ENCODE data around the gene ADARB2.

Gene ADARB2

DNA sequence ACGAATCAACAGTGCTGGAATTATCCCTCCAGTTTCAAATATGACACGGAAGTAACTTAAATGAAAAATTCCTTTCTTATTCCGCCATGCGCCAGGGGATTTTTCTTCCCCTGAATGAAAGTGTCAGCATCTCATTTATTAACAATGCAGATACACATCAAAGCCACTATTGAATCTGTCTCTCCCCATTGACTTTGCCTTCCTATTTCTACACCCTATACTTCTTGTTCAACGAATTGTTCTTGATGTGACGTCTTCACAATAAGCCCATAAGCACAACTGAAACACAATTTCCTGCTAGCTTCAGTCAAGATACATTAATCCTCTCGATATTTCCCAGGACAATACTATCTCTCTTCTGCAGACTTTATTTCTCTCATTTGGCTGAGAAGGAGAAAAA lies 253.5 kb downstream of the ADARB2 start:
- H3K9me3 ChIP-seq, result no peaks in the 10 kb centered on the region
- TF ChIP-seq, protein P1, sequence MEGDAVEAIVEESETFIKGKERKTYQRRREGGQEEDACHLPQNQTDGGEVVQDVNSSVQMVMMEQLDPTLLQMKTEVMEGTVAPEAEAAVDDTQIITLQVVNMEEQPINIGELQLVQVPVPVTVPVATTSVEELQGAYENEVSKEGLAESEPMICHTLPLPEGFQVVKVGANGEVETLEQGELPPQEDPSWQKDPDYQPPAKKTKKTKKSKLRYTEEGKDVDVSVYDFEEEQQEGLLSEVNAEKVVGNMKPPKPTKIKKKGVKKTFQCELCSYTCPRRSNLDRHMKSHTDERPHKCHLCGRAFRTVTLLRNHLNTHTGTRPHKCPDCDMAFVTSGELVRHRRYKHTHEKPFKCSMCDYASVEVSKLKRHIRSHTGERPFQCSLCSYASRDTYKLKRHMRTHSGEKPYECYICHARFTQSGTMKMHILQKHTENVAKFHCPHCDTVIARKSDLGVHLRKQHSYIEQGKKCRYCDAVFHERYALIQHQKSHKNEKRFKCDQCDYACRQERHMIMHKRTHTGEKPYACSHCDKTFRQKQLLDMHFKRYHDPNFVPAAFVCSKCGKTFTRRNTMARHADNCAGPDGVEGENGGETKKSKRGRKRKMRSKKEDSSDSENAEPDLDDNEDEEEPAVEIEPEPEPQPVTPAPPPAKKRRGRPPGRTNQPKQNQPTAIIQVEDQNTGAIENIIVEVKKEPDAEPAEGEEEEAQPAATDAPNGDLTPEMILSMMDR (IDR thresholded peaks at IDR 0.05; ENCODE audit: low read depth, low read length), result no peak
- H3K36me3 ChIP-seq, result no peaks in the 10 kb centered on the region
- no peak overlapping the region for H3K4me3 ChIP-seq (ENCODE audit: low read depth, low read length)
- no peaks in the 10 kb centered on the region for H3K4me1 ChIP-seq
- H3K27me3 ChIP-seq, result peaks cover 12% of the 10 kb centered on the region
- no peak for DNase-seq

GRCh38 chr10:1483246-1483645 lies 254.1 kb downstream of the ADARB2 start:
- Histone ChIP-seq H3K27me3 (peaks cover 12% of the 10 kb centered on the region), H3K4me3 (ENCODE audit: low read depth, low read length) (no peak overlapping the region), H3K36me3 (no peaks in the 10 kb centered on the region), H3K4me1 (no peaks in the 10 kb centered on the region), H3K9me3 (no peaks in the 10 kb centered on the region)
- TF ChIP-seq, protein P1 (IDR thresholded peaks at IDR 0.05; ENCODE audit: low read depth, low read length), result no peak
- no peak for DNase-seq

DNA sequence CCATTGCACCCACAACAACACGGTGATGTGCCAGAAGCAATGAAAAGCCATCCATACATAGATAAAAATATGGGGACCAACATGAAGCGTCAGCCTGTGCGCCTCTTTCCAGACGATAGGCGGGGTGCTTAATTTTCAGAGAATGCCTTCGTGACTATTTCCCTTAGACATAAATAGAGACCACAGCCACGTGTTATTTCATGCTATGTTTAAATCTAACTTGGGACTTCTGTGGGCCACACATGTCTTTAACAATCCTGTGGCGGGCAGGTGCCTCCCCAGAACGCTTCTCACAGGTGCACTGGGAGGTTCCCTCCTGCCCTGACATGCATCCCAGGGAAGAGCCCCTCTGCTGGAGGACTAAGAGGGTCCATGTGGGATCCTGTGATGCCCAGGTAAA lies 259.7 kb downstream of the ADARB2 start:
- Histone ChIP-seq H3K4me1 (no peaks in the 10 kb centered on the region), H3K9me3 (no peaks in the 10 kb centered on the region), H3K4me3 (ENCODE audit: low read depth, low read length) (no peak overlapping the region), H3K36me3 (no peaks in the 10 kb centered on the region), H3K27me3 (peaks cover 15% of the 10 kb centered on the region)
- TF ChIP-seq, protein P1 (IDR thresholded peaks at IDR 0.05; ENCODE audit: low read depth, low read length), result no peak
- no peak for DNase-seq

DNA sequence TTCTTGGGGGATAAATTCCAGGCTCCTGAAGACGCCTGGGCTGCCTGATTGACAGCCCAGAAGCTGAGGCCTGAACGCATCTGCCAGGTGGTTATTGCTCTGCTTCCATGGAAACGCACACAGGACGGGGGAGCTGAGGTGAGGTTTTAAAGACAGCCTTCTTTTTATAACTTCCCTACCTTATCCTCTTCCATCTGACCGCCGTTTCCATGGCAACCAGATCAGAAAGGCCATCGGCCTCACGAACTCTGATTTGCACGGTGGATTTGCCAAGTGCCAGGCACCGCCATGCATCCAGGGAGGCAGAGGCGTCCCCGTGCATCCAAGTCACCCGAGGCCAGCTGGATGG lies 260.9 kb downstream of the ADARB2 start:
- H3K9me3 ChIP-seq, result no peaks in the 10 kb centered on the region
- TF ChIP-seq, protein P1 (IDR thresholded peaks at IDR 0.05; ENCODE audit: low read depth, low read length), result no peak
- DNase-seq, result no peak
- no peaks in the 10 kb centered on the region for H3K4me1 ChIP-seq
- no peak overlapping the region for H3K4me3 ChIP-seq (ENCODE audit: low read depth, low read length)
- H3K36me3 ChIP-seq, result no peaks in the 10 kb centered on the region
- H3K27me3 ChIP-seq, result peaks cover 15% of the 10 kb centered on the region

DNA sequence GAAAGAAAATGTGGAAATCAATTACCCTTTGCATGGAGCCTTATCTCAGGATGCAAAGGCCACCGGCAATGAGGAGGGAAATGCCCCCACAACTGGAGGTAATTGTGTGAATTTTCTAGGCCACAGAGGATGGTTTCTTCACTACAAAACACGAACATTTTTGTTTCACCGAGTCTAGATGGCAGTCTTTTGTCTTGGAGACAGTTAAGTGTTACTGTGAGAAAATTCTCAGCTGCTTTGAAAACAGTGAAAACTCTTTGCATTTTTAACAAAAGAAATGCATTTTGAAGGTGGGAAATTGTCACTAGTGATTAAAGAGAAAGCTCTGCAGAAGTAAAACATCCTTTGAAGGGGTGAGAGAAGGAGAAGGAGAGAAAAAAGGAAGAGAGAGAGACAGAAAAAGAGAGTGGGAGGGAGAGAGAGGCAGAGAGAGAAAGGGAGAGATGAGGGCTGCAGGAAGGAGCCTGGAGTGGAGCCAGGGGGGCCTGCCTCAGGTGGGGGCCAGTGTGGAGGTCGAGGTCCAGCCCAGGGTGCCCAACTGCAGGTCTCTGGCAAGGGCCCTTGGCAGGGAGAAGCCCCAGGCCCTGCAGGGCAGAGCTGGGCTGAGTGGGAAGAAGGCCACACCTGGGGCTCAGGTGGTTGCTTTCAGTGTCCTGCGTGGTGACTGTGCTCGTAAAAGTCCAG lies 261.4 kb downstream of the ADARB2 start:
- TF ChIP-seq, protein P1 (IDR thresholded peaks at IDR 0.05; ENCODE audit: low read depth, low read length), result no peak
- Histone ChIP-seq H3K4me1 (no peaks in the 10 kb centered on the region), H3K9me3 (no peaks in the 10 kb centered on the region), H3K27me3 (peaks cover 15% of the 10 kb centered on the region), H3K36me3 (no peaks in the 10 kb centered on the region), H3K4me3 (ENCODE audit: low read depth, low read length) (no peak overlapping the region)
- no peak for DNase-seq

DNA sequence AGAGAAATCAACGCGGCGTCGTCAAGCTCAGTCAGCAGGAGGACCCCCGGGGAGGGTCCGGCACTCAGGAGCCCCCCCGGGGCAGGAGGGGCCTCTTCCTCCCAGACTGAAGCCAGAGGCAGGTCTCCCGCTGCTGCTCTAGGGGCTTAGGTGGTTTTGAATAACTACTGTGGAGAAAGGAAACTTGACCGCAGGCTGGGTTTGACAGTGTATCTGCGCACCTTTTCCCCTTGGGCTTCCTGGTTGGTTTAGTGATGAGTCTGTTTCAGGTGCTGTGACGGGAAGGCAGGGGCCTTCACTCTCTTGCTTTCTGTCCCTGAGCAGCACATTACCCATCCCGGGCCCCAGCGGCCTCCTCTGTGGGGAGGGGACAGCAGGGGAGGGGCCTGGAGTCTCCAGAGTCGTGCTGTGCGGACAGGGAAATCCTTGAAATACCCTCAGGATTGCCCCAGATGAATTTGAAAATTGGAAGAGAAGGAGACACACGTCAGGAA lies 262.2 kb downstream of the ADARB2 start:
- H3K36me3 ChIP-seq, result no peaks in the 10 kb centered on the region
- TF ChIP-seq, protein P1 (IDR thresholded peaks at IDR 0.05; ENCODE audit: low read depth, low read length), result no peak
- no peak overlapping the region for H3K4me3 ChIP-seq (ENCODE audit: low read depth, low read length)
- DNase-seq, result no peak
- peaks cover 12% of the 10 kb centered on the region for H3K27me3 ChIP-seq
- no peaks in the 10 kb centered on the region for H3K4me1 ChIP-seq
- H3K9me3 ChIP-seq, result no peaks in the 10 kb centered on the region

Data from BE2C (cell line).